Endothelial cell of umbilical vein (primary cell): ENCODE measurements around the gene ZNF462.

ENCODE experiments used
- CTCF ChIP-seq, 2 donors: IDR thresholded peaks; 1 replicate in 1 of 2; 2 replicates in 1 of 2; pipeline ENCODE4 v1.5.1; 2011; ENCODE audit warnings: low read length in 2 of 2, mild to moderate bottlenecking in 2 of 2, moderate library complexity in 2 of 2, control low read depth in 1 of 2, inconsistent platforms in 1 of 2, low read depth in 1 of 2; ENCODE audit not compliant: insufficient read depth in 1 of 2; ENCODE audit errors: extremely low read depth in 1 of 2
- EZH2 ChIP-seq: IDR thresholded peaks from 2 replicates; pipeline ENCODE4 v1.6.1; 2012; ENCODE audit warnings: borderline replicate concordance, low read depth, mild to moderate bottlenecking, moderate library complexity, low read length, inconsistent platforms; ENCODE audit not compliant: severe bottlenecking
- GATA2 ChIP-seq: IDR thresholded peaks from 2 replicates; pipeline ENCODE4 v1.7.0; 2011; ENCODE audit warnings: low read depth, mild to moderate bottlenecking, moderate library complexity, mixed read lengths, low read length; ENCODE audit not compliant: insufficient read length, insufficient read depth
- JUN ChIP-seq: IDR thresholded peaks from 2 replicates; pipeline ENCODE4 v1.6.1; 2011; ENCODE audit warnings: borderline replicate concordance, low read depth; ENCODE audit not compliant: insufficient read length, insufficient read depth
- MAX ChIP-seq: IDR thresholded peaks from 2 replicates; pipeline ENCODE4 v1.6.1; 2011; ENCODE audit not compliant: insufficient read depth, insufficient read length
- POLR2A ChIP-seq: IDR thresholded peaks from 2 replicates; pipeline ENCODE4 v1.6.1; 2012; ENCODE audit warnings: low read depth, mild to moderate bottlenecking, control low read depth, low read length
- POLR2AphosphoS5 ChIP-seq: IDR thresholded peaks from 2 replicates; pipeline ENCODE4 v1.6.1; 2012; ENCODE audit warnings: low read depth, mild to moderate bottlenecking, control low read depth, low read length, moderate library complexity; ENCODE audit not compliant: insufficient read depth

- TF ChIP-seq POLR2A (no peak), POLR2AphosphoS5 (no peak), CTCF (IDR thresholded peaks at IDR 0.05; ENCODE audit: extremely low read depth in 1 of 2, insufficient read depth in 1 of 2, low read depth in 1 of 2, low read length in 2 of 2) (no peak), MAX (no peak), JUN (no peak), EZH2 (no peak), GATA2 (no peak)
Measured at GRCh38 chr9:106925392-106925791, 62.4 kb downstream of the ZNF462 start.
